ENCODE results near the gene SAP30. TPM values are rescaled to one million over a fixed set of nuclear protein-coding genes. Genes with fewer than 3 reads are reported as not detected.

Gene SAP30, protein sequence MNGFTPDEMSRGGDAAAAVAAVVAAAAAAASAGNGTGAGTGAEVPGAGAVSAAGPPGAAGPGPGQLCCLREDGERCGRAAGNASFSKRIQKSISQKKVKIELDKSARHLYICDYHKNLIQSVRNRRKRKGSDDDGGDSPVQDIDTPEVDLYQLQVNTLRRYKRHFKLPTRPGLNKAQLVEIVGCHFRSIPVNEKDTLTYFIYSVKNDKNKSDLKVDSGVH
- 10 to 100 TPM; 14.4 to 22.7 TPM for total RNA-seq

GRCh38 chr4:173370477-173371291 is at the start of gene SAP30:
Gene SAP30 (plus strand): TSS chr4:173370954. CDS start chr4:173371183, 229 bp downstream.
- DNase-seq (ENCODE audit: low spot score) (peak; percentile 97), ATAC-seq (peak; percentile 95 to 96)
- peak within 1 kb of the TSS; percentile 100 for H3K4me3 Mint-ChIP-seq
- H3K4me1 Mint-ChIP-seq (ENCODE audit: low read depth in 2 of 2), result peaks cover 25 to 30% of the 10 kb centered on the region in 2 donors
- peak within 1 kb of the TSS; percentile 93 to 96 for H3K27ac Mint-ChIP-seq
- H3K36me3 Mint-ChIP-seq, result no peaks in the 10 kb centered on the region
- H3K9me3 Mint-ChIP-seq, result no peaks in the 10 kb centered on the region
- no peaks in the 10 kb centered on the region for H3K27me3 Mint-ChIP-seq

- Mint-ChIP-seq H3K27me3 (no peaks in the 10 kb centered on the region), H3K27ac (no peak overlapping the region), H3K4me3 (no peak overlapping the region), H3K9me3 (no peaks in the 10 kb centered on the region), H3K36me3 (peaks cover 5% of the 10 kb centered on the region), H3K4me1 (ENCODE audit: low read depth in 2 of 2) (no peaks in the 10 kb centered on the region)
- DNase-seq (ENCODE audit: low spot score) (no peak), ATAC-seq (no peak)
These were observed 45.6 kb upstream of the SAP30 start for GRCh38 chr4:173325007-173325736.

GRCh38 chr4:173328236-173328901 is 42.4 kb upstream of the SAP30 start:
- no peak for DNase-seq (ENCODE audit: low spot score)
- Mint-ChIP-seq H3K4me1 (ENCODE audit: low read depth in 2 of 2) (peaks cover 14 to 16% of the 10 kb centered on the region in 2 donors), H3K4me3 (no peak overlapping the region), H3K27me3 (no peaks in the 10 kb centered on the region), H3K9me3 (no peaks in the 10 kb centered on the region), H3K27ac (no peak overlapping the region), H3K36me3 (peaks cover 17% of the 10 kb centered on the region)
- ATAC-seq, result no peak

DNA sequence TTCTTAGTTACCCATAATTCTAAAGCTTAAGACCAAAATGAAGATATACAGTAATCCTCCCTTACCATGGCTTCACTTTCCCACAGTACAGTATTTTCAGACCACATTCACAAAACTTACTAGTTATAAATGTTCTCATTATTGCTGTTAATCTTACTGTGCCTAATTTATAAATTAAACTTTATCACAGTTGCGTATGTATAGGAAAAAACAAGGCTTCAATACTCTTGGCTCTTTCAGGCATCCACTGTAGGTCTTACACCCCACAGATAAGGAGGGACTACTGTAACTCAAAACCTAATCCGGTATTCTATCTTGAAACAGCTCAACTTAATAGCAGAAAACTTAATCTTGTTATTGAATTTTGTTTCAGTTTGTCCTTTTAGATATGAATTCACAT is 40.2 kb upstream of the SAP30 start:
- H3K27me3 Mint-ChIP-seq, result no peaks in the 10 kb centered on the region
- peaks cover 26 to 29% of the 10 kb centered on the region in 2 donors for H3K4me1 Mint-ChIP-seq (ENCODE audit: low read depth in 2 of 2)
- peaks cover 23% of the 10 kb centered on the region for H3K36me3 Mint-ChIP-seq
- H3K4me3 Mint-ChIP-seq, result no peak overlapping the region
- peak overlapping the region in 1 of 2 donors; percentile 37 for H3K27ac Mint-ChIP-seq
- DNase-seq (ENCODE audit: low spot score) (no peak), ATAC-seq (no peak)
- H3K9me3 Mint-ChIP-seq, result no peaks in the 10 kb centered on the region

DNA sequence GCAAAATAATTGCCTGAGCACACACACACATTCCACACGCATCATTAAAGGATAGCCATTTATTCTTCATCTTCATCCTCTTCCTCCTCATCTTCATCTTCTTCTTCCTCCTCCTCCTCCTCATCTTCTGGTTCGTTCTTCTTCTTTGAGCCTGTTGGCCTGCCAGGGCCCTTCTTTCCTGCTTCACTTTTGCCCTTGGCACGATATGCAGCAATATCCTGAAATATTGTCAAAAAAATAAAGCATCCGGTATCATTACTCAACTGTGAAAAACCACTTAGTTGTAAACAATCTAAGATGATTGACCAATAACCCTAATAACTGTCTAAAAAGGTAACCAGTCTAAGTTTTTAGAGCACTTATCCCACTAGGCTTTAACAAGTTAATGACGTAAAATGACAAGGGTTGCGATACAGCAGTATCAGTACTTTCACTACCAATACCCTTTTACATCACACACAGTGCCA is 38.7 kb upstream of the SAP30 start:
- H3K36me3 Mint-ChIP-seq, result peaks cover 23% of the 10 kb centered on the region
- no peak for DNase-seq (ENCODE audit: low spot score)
- peaks cover 0 to 4% of the 10 kb centered on the region in 2 donors for H3K27me3 Mint-ChIP-seq
- peaks cover 26 to 34% of the 10 kb centered on the region in 2 donors for H3K4me1 Mint-ChIP-seq (ENCODE audit: low read depth in 2 of 2)
- no peak for ATAC-seq
- peak overlapping the region; percentile 92 for H3K4me3 Mint-ChIP-seq
- peak overlapping the region; percentile 76 to 83 for H3K27ac Mint-ChIP-seq
- no peaks in the 10 kb centered on the region for H3K9me3 Mint-ChIP-seq

- Mint-ChIP-seq H3K36me3 (peaks cover 23% of the 10 kb centered on the region), H3K27me3 (peaks cover 0 to 4% of the 10 kb centered on the region in 2 donors), H3K27ac (peak overlapping the region; percentile 76 to 83), H3K9me3 (no peaks in the 10 kb centered on the region), H3K4me3 (peak overlapping the region; percentile 92), H3K4me1 (ENCODE audit: low read depth in 2 of 2) (peaks cover 26 to 34% of the 10 kb centered on the region in 2 donors)
- ATAC-seq, result no peak
- no peak for DNase-seq (ENCODE audit: low spot score)
These were observed 37.6 kb upstream of the SAP30 start for GRCh38 chr4:173332963-173333657.

- ATAC-seq, result peak; percentile 1 to 29
- Mint-ChIP-seq H3K27me3 (peaks cover 0 to 4% of the 10 kb centered on the region in 2 donors), H3K27ac (peak overlapping the region; percentile 76 to 83), H3K4me3 (peak overlapping the region; percentile 92), H3K4me1 (ENCODE audit: low read depth in 2 of 2) (peaks cover 26 to 34% of the 10 kb centered on the region in 2 donors), H3K36me3 (peaks cover 23% of the 10 kb centered on the region), H3K9me3 (no peaks in the 10 kb centered on the region)
- DNase-seq (ENCODE audit: low spot score), result peak; percentile 75
These were observed 37.1 kb upstream of the SAP30 start for GRCh38 chr4:173333658-173334084.

DNA sequence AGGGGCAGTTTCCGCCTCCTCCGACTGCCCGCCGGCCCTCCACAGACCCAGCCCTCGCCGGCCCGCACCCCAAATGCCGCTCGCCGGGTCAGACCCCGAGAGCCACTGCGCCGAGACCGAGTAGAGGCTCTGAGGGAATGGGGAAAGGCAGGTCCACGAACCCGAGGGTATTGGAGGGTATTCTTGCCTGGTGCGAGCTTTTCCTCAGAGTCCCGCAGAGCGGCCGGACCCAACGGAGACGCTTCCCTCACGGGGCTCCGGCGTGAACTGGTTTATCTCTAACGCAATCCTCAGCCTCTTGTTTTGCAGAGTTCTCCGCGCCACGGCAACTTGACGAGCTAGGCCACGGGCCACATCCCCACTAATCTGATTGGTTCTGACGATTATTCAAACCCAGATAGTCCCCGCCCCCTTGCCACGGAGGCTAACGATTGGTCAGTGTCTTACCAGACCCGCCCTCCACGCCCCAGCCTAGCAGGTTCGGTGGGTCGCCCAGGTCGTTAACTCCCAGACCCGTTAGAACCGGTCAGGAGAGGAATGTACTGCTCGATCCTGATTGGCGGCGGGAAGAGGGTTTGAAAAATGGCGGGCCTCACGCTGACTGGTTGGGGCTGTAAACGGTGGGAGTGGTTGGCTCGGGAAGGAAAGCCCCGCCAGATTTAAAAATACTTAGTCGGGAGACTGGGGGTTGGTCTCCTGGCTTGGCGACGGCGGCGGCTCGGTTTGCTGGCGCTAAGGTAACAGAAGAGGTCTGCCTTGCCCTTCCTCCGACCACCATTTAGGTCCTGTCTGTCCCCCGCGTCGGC is 36.5 kb upstream of the SAP30 start, which contains the start of gene HMGB2:
Gene HMGB2, minus strand, starts transcription at position 274 of the 806 bp plus-strand sequence. CDS start 709 bp downstream, outside the sequence.
- peak within 1 kb of the TSS; percentile 76 to 83 for H3K27ac Mint-ChIP-seq
- peak within 1 kb of the TSS; percentile 92 for H3K4me3 Mint-ChIP-seq
- peaks cover 26 to 34% of the 10 kb centered on the region in 2 donors for H3K4me1 Mint-ChIP-seq (ENCODE audit: low read depth in 2 of 2)

DNA sequence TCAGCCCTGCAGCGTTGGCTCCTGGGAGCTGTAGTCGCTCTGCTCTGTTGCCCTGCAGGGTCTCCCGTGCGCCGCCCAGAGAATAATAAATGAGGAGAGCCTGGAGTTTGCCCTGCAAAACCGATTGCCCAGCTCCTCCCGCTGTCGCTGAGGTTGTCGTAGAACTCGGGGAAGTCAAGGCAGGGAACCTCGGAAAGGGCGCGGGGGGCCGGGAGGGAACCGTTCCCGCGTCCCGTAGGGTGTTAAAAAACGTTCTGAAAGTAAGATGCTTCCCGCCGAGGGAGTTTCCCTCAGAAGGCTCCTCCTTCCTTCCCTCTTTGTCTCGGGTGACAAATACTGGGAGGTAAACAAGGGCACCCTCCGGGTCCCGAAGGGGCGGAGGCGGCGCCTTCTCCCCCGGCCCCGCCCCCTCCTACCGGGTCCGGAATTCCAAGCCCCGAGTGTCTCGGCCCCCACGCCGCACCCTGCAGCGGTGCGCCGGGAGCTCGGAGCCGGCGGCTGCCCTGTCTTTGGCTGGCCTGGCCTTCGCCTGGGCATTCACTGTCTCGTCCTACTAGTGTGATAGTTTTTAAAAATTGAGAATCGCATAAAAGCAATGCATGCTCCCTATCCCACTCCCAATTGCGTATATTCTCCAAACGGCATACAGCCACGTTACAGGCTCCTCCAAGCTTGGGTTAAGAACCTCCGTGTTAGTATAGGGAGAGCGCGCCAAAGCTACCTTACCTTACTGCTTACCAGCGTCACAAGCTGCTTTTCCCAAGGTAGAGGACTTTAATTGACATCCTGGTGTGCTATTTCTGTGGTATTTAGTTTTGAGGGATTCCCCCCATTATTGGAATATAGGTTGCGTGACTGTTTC is 35.6 kb upstream of the SAP30 start:
- ATAC-seq, result peak; percentile 16 to 32
- Mint-ChIP-seq H3K4me1 (ENCODE audit: low read depth in 2 of 2) (peaks cover 26 to 34% of the 10 kb centered on the region in 2 donors), H3K27ac (peak overlapping the region; percentile 76 to 83), H3K36me3 (peaks cover 23% of the 10 kb centered on the region), H3K27me3 (peaks cover 0 to 4% of the 10 kb centered on the region in 2 donors), H3K9me3 (no peaks in the 10 kb centered on the region), H3K4me3 (peak overlapping the region; percentile 92)
- peak; percentile 69 for DNase-seq (ENCODE audit: low spot score)

More for the DNA sequence above, 36.5 kb upstream of the SAP30 start, which contains the start of gene HMGB2:
- H3K27me3 Mint-ChIP-seq, result peaks cover 0 to 4% of the 10 kb centered on the region in 2 donors
- H3K36me3 Mint-ChIP-seq, result peaks cover 23% of the 10 kb centered on the region
- ATAC-seq (peak; percentile 97 to 98), DNase-seq (ENCODE audit: low spot score) (peak; percentile 99)
- no peaks in the 10 kb centered on the region for H3K9me3 Mint-ChIP-seq

DNA sequence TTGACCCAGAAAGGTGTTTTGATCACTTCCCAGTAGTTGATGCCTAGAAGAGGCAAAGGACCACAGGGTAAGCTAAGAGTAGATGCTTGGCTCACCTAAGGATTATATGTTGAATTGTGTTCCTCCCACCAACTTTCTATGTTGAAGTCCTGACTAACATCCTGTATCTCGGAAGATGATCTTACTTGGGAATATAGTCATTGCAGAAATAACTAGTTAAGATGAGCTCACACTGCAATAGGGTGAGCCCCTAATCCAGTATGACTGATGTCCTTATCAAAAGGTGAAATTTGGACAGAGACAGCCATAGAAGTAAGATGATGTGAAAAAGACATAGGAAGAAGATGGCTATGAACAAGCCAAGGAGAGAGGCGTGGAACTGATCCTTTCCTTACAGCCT is 33.3 kb upstream of the SAP30 start:
- peaks cover 15% of the 10 kb centered on the region for H3K36me3 Mint-ChIP-seq
- no peaks in the 10 kb centered on the region for H3K9me3 Mint-ChIP-seq
- ATAC-seq, result no peak
- no peak overlapping the region for H3K4me3 Mint-ChIP-seq
- H3K4me1 Mint-ChIP-seq (ENCODE audit: low read depth in 2 of 2), result peaks cover 21 to 27% of the 10 kb centered on the region in 2 donors
- no peak overlapping the region for H3K27ac Mint-ChIP-seq
- peaks cover 0 to 4% of the 10 kb centered on the region in 2 donors for H3K27me3 Mint-ChIP-seq
- DNase-seq (ENCODE audit: low spot score), result no peak

GRCh38 chr4:173343832-173344397 is 26.8 kb upstream of the SAP30 start:
- Mint-ChIP-seq H3K4me3 (no peak overlapping the region), H3K27ac (no peak overlapping the region), H3K9me3 (no peaks in the 10 kb centered on the region), H3K36me3 (no peaks in the 10 kb centered on the region), H3K27me3 (no peaks in the 10 kb centered on the region), H3K4me1 (ENCODE audit: low read depth in 2 of 2) (no peaks in the 10 kb centered on the region)
- ATAC-seq (no peak), DNase-seq (ENCODE audit: low spot score) (no peak)

Measured in natural killer cell treated with Interleukin-12 subunit alpha and Interleukin-12 subunit beta and Interleukin-15 and Interleukin-18, amount 100 ng/mL, for 72 hours (primary cell).